GM18951 (cell line): Measurements from ENCODE around the gene TRANK1.

Experiments used
- POLR2A ChIP-seq: IDR thresholded peaks from 4 replicates; pipeline ENCODE4 v1.6.1; 2011; ENCODE audit warnings: mild to moderate bottlenecking; ENCODE audit not compliant: insufficient read length, insufficient read depth; ENCODE audit errors: extremely low read depth
- in situ Hi-C: fragments of 300-500 bp; cut with MboI; formaldehyde crosslinking; loops from one replicate; pipeline ENCODE4 v1.12.0; 2022; ENCODE audit warnings: low sequenced_read_pairs, mixed read lengths, inconsistent platforms; ENCODE audit not compliant: unreplicated experiment

TRANK1 gene

DNA sequence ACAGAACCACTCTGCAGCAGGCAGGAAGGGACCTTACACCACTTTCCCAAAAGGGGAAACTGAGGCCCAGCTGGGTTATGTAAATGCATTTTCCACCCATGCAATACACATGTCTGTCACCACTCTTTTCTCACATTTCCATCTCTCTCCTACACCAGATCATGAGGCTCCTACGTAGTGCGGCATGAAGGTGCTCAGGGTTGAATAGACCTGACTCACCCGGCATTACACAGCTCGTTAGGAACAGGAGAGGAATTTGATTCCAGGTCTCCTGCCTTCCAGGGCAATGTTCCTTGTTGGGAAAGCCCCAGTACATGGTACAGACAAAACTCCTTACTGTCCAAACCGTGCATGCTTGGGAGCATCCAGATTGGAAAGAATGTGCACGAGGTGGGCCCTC, 118.6 kb downstream of the TRANK1 start:
- TF ChIP-seq POLR2A = no peak
- in situ Hi-C loops = no loop called here

DNA sequence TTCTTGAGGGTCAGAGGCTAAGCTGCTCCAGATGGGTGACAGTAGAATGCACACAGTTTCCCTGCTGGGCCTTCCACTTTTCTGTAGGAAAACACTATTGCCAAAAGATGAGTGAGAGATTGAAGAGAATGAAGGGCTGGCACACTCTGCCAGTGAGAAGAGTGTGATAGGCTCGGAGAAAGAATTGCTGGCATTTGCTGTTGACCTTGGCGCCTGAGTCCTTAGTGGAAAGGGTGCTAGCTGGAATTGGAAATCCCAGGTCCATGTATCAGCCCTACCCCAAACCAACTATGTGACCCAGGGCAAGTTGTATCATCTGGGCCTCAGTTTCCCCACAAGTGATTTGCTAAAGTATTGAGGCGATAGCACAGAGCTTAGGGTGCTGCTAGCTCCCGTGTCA, 120.4 kb downstream of the TRANK1 start:
- no peak for TF ChIP-seq POLR2A
- in situ Hi-C loops = no loop called here

DNA sequence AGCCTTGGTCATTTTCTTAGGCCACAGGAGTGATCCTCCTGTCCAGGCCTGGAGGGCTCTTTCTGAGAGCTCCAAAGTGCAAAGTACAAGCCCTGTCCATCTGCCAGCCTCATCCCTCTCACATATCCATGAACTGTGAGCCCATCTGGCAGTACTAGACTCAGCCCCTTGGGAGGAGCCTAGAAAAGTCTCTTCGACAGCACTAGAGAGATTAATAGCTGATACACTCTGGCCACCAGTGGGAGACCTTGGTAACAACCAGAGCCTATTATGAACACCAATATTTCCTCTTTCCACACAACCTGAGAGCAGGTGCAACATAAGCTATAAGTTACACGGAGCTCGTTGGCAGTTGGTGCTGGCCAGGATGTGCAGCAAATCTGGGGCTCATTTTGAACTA, 121.0 kb downstream of the TRANK1 start:
- TF ChIP-seq POLR2A = no peak
- in situ Hi-C loops = no loop called here

GRCh38 chr3:36820083-36820482, 124.8 kb downstream of the TRANK1 start:
- no peak for TF ChIP-seq POLR2A
- in situ Hi-C loops = no loop called here

GRCh38 chr3:36817806-36818533, 126.9 kb downstream of the TRANK1 start:
- in situ Hi-C loops = no loop called here
- no peak for TF ChIP-seq POLR2A

- no peak for TF ChIP-seq POLR2A
- in situ Hi-C loops = no loop called here
Measured at GRCh38 chr3:36815375-36815774, 129.5 kb downstream of the TRANK1 start.

DNA sequence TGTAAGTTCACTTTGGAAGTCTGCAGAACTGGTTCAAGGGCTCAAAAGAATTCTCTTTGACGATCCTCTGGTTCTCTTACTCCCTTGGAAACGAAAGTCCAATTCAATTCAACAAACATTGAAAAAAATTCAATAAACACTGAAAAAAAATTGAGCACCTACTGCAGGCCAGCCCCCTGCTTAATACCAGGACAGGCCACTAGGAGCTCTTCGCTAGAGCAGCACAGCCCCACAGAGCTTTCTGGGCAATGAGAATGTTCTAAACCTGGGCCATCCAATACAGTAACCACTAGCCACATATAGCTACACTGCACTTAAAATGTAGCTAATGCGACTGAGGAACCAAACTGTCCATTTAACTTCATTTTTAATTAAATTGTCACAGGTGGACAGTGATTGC, 130.1 kb downstream of the TRANK1 start:
- in situ Hi-C loops = no loop called here
- no peak for TF ChIP-seq POLR2A

DNA sequence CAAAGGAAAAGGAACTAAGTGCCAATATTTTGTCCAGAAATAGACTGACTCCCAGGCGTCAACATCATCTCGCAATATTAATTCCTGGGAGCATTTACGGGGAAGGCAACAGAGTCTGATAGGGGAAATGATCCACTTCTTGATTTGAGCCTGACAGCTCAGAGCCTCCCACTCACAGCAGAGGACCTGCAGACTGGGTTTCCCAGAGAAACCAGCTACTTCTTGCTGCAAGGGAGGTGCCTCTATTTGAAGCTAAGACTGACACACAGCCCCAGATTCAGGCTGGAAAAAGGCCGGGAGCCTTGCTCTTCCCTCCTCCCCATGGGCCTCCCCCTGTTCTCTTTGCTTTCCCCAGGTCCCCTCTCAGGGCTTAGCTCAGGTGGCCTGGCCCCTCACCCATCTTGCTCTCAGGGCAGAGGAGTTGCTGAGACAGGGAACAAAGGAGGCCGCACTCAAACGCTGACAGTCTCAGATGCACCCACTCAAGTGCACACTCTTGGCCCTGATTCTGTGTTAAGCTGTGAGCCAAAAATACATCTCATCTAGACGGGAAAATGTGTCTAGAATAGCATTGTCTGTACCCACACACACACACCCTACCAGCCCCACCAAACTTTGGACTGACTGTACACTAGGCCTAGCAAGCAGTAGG, 130.7 kb downstream of the TRANK1 start:
- in situ Hi-C loops = no loop called here
- TF ChIP-seq POLR2A = no peak

DNA sequence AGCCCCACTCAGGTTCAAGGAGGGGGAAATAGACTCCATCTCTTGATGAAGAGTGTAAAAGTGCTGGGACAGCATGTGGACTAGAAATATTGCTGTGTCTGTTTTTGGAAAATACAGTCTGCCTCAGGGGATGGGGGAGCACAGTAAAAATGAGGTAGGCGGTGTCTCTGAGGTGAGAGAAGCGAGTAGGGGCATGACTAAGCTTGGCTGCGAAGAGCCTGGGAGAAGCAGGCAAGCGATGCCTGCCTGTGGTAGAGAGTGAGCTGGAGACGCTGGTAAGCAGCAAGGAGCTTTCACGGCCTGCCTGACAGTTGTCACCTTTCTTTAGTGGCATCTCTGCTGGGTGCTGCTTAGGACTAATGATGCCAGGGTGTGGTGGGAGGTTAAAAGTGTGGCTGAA, 131.5 kb downstream of the TRANK1 start:
- TF ChIP-seq POLR2A = no peak
- in situ Hi-C loops = no loop called here

- no peak for TF ChIP-seq POLR2A
- in situ Hi-C loops = no loop called here
Measured at GRCh38 chr3:36812240-36812639, 132.6 kb downstream of the TRANK1 start.

- in situ Hi-C loops = no loop called here
- TF ChIP-seq POLR2A = no peak
Measured at GRCh38 chr3:36811768-36812167, 133.1 kb downstream of the TRANK1 start.

DNA sequence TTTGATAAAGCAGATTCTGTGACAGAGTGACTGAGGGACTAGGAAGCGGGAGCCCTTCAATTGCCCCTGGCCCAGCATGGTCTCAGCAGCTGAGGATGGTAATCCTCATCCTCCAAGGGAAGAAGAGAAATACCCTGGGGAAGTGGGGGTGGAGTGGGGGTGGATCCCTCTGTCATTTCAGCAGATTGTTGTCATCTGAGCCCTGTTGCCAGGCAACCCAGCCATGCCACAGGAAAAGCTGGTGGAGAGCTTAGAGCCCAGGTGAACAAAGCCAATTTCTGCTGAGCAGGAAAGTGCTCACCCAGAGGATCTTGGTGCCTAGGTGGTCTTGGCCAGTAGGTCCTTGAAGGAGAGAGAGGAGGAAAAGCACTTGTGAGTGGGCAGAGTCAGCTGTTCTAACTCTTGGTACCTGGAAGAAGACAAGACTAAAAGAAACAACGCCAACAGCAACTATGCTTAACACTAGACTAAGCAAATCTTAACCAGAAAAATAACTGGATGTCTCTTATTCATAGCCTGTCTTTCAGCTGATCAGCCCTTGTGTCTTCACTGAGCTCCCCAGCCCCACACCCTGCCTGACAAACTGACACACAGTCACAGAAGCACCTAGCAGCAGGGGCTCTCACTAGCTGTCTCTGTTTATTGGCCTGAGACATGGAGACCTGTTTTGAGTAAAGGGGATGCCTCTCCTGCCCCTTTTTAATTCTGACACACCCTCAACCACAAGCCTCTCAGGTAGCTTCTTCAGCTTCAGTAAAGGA, 140.4 kb downstream of the TRANK1 start:
- no peak for TF ChIP-seq POLR2A
- in situ Hi-C loops = no loop called here

GRCh38 chr3:36803091-36803791, 141.6 kb downstream of the TRANK1 start:
- in situ Hi-C loops = no loop called here
- TF ChIP-seq POLR2A = no peak
